Adrenal gland (tissue), 12 donors: ENCODE data around the gene SRGAP2C. TPM values are rescaled to one million over a fixed set of nuclear protein-coding genes. Genes with fewer than 3 reads are reported as not detected.
"Not testable (repeated sequence)": the region's sequence is repeated elsewhere in the genome, so short reads cannot be mapped to it uniquely, and the experiment has no call there.

Experiments
- DNase-seq, 7 donors: peaks; one replicate each; pipeline ENCODE4 v3.0.0-alpha.2; 2019 to 2020
- H3K27ac ChIP-seq, 5 donors: fragments of 200-600 bp; sonication (generic) in 4 of 5; 1 replicate in 3 of 5; 2 replicates in 2 of 5; pipeline versions ENCODE4 v1.5.1 to v1.8.0; 2016 to 2020; ENCODE audit warnings: mild to moderate bottlenecking in 1 of 5
- H3K27me3 ChIP-seq: fragments of 200-600 bp; 2 replicates; pipeline ENCODE4 v1.8.0; 2021
- H3K36me3 ChIP-seq, 2 donors: fragments of 200-600 bp; replicated peaks in 1 of 2; 1 replicate in 1 of 2; 2 replicates in 1 of 2; pipeline versions ENCODE4 v1.5.1 to v1.8.0; 2018 to 2022
- H3K4me1 ChIP-seq, 2 donors: fragments of 200-600 bp; replicated peaks in 1 of 2; 1 replicate in 1 of 2; 2 replicates in 1 of 2; pipeline versions ENCODE4 v1.5.1 to v1.8.0; 2018 to 2021
- H3K4me3 ChIP-seq, 4 donors: fragments of 200-600 bp; sonication (generic) in 3 of 4; one replicate each; pipeline ENCODE4 v1.5.1; 2016 to 2018
- H3K9me3 ChIP-seq, 3 donors: fragments of 200-600 bp; sonication (generic) in 1 of 3; replicated peaks in 1 of 3; 1 replicate in 2 of 3; 2 replicates in 1 of 3; pipeline versions ENCODE4 v1.5.1 to v1.8.0; 2016 to 2021
- CTCF ChIP-seq, 6 experiments: fragments of 450-650 bp in 4 of 6; fragments of 200-600 bp in 2 of 6; sonication (generic) in 1 of 6; IDR thresholded peaks; 1 replicate in 5 of 6; 2 replicates in 1 of 6; pipeline versions ENCODE4 v1.5.1 to v1.8.0; 2016 to 2021; ENCODE audit warnings: antibody characterized with exemption in 6 of 6, mild to moderate bottlenecking in 2 of 6, moderate library complexity in 1 of 6
- POLR2A ChIP-seq, 2 donors: fragments of 450-650 bp; IDR thresholded peaks; one replicate each; pipeline ENCODE4 v1.6.1; 2017; ENCODE audit warnings: antibody characterized with exemption in 2 of 2, mild to moderate bottlenecking in 2 of 2, moderate library complexity in 1 of 2
- WGBS, 4 donors: extraction: QIAGEN DNeasy Blood & Tissue Kit in 2 of 4; methylation state at CpG; one replicate each; pipeline versions ENCODE4 v1.1.5 to v1.1.7; 2013 to 2017; 5-methylcytosine and 5-hydroxymethylcytosine counted together
- intact Hi-C, 2 donors: fragments of 100-400 bp; cut with DNase I; formaldehyde crosslinking; loops; one replicate each; pipeline versions ENCODE4 v1.14.1 to v1.15.0; 2022 to 2023
- polyA plus RNA-seq, 3 donors: library from polyadenylated mRNA; stranded (reverse); fragments of 200-250 nt in 2 of 3; fragments of 350-450 nt in 1 of 3; fragmentation: Illumina TruSeq in 1 of 3; extraction: RNeasy Lipid Tissue Mini Kit (QIAGEN cat#74804) in 1 of 3; gene quantifications; one replicate each; pipeline ENCODE4 v1.2.3, GENCODE V29; 2013 to 2014
- total RNA-seq, 9 donors: library from RNA; depleted of rRNA in 4 of 9; stranded (reverse); fragments of >200 nt in 4 of 9; fragments of 120-200 nt in 1 of 9; fragmentation: NEBNext Ultra II Directional in 1 of 9; extraction: Animal tissue kit (Norgen Biotek cat#: 25700) in 1 of 9; gene quantifications; one replicate each; pipeline versions ENCODE4 v1.1.0 to v1.2.4, GENCODE V29; 2013 to 2023
- donor health status: healthy with polysubstance abuse.
- donor health status: Bipolar disorder and iron deficiency.
- donor health status: DM: yes; HTN: yes; CAD: no.
- donor health status: DM: no; HTN: no; CAD: no.
- donor health status: DM: no; HTN: no; CAD: no.
- donor health status: DM: yes; HTN: yes; CAD: no.

The SRGAP2C gene
- total and polyA plus RNA-seq, 12 donors = 4.1 to 66.2 (median 23.6) TPM

DNA sequence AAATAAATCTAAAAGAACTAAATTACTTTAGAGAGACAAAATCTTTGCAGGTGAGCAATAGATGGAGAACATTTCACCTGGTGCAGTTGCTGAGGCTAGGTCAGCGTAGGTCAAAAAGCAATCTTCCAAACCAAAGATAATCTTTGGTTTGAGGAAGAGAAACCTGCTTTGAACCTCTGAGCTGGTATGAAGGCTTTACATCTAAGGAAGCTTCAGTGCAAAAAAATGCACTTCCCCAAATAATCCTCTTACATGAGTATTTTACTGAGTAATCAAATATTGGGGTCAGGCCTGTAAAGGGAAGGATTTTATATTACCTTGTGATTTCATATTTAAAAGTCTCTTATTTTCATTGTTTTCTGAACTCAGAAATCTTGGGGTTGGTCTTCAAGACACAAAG, 223.6 kb downstream of the SRGAP2C start:
- Histone ChIP-seq H3K4me1 (no peaks in the 10 kb centered on the region), H3K27ac (no peak overlapping the region), H3K4me3 (no peak overlapping the region), H3K36me3 (no peaks in the 10 kb centered on the region), H3K9me3 (no peaks in the 10 kb centered on the region), H3K27me3 (no peaks in the 10 kb centered on the region)
- TF ChIP-seq CTCF (IDR thresholded peaks at IDR 0.05) (no peak), POLR2A (IDR thresholded peaks at IDR 0.05) (no peak)
- intact Hi-C loops = no loop called here
- WGBS, 4 donors = 78 to 88% (median 82%) methylated on average over 1 of the region's 1 CpG
- no peak for DNase-seq

- Histone ChIP-seq H3K27ac (no peak overlapping the region), H3K27me3 (no peaks in the 10 kb centered on the region), H3K9me3 (no peaks in the 10 kb centered on the region), H3K4me3 (no peak overlapping the region), H3K36me3 (no peaks in the 10 kb centered on the region), H3K4me1 (no peaks in the 10 kb centered on the region)
- intact Hi-C loops = no loop called here
- DNase-seq = no peak
- no peak for TF ChIP-seq POLR2A (IDR thresholded peaks at IDR 0.05)
- WGBS, 4 donors = 80 to 84% (median 82%) methylated on average over 3 of the region's 3 CpGs
Measured at GRCh38 chr1:121413821-121414220, 229.0 kb downstream of the SRGAP2C start.

DNA sequence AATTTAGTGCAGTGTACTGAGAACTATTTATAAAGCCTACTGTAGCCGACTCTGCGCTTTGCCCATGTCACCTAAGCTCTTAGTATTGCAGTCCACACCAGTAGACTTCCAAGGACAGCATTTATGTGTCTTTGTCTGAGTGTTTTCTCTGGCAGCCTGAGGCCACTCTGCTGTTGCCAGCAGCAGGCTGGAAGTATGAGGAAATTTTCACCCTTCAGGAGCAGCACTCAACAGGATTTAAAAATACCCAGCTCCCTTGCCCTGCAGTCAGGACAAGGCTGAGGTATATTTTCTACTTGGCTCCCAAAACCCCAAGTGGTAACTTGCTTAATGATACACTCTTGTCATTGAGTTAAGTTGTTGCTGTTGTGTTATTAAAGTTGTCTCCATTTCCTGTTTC, 230.1 kb downstream of the SRGAP2C start:
- H3K4me3 ChIP-seq = peak overlapping the region in 1 of 4 donors; percentile 6
- no peaks in the 10 kb centered on the region for H3K27me3 ChIP-seq
- 53 to 78% (median 63%) methylated on average over 2 of the region's 2 CpGs for WGBS, 4 donors
- peak overlapping the region in 1 of 5 donors; percentile 40 for H3K27ac ChIP-seq
- no peaks in the 10 kb centered on the region for H3K4me1 ChIP-seq
- no peaks in the 10 kb centered on the region for H3K36me3 ChIP-seq
- no peaks in the 10 kb centered on the region for H3K9me3 ChIP-seq
- TF ChIP-seq CTCF (IDR thresholded peaks at IDR 0.05) (no peak), POLR2A (IDR thresholded peaks at IDR 0.05) (no peak)
- peak in 3 of 7 donors; percentile 19 to 26 (median 19) for DNase-seq
- intact Hi-C loops = no loop called here

DNA sequence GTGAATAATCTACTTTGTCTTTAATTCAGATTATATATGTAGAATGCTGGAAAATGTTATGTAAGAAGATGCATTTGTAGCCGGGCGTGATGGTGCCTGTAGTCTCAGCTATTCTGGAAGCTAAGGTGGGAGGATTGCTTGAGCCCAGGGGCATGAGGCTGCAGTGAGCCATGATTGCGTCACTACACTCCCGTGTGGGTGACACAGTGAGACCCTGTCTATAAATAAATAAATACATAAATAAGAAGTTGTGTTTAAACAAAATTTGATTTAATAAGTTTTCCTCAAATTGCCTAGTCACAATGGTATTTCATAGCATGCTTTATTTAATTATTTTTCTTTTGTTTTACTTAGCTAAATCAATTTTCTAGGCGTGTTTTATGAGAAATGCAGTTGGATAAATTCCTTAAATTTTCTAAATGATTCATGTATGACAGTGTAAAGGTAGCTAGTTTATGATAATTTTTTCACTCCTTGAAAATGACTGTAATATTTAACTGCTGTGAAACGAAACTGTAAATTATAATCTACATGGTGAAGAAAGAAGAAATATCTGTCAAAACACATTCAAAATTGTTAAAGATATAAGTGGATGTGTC, 232.6 kb downstream of the SRGAP2C start:
- intact Hi-C loops = no loop called here
- Histone ChIP-seq H3K4me3 (no peak overlapping the region), H3K4me1 (no peaks in the 10 kb centered on the region), H3K9me3 (no peaks in the 10 kb centered on the region), H3K27ac (no peak overlapping the region), H3K36me3 (no peaks in the 10 kb centered on the region), H3K27me3 (no peaks in the 10 kb centered on the region)
- no peak for DNase-seq
- no peak for TF ChIP-seq CTCF (IDR thresholded peaks at IDR 0.05)
- TF ChIP-seq POLR2A (IDR thresholded peaks at IDR 0.05) = no peak
- WGBS, 4 donors = 88 to 92% (median 89%) methylated on average over 6 of the region's 6 CpGs

GRCh38 chr1:121418369-121419049, 233.7 kb downstream of the SRGAP2C start:
- intact Hi-C loops = no loop called here
- DNase-seq = no peak
- Histone ChIP-seq H3K27me3 (no peaks in the 10 kb centered on the region), H3K9me3 (no peaks in the 10 kb centered on the region), H3K27ac (no peak overlapping the region), H3K36me3 (no peaks in the 10 kb centered on the region), H3K4me1 (no peaks in the 10 kb centered on the region), H3K4me3 (no peak overlapping the region)
- TF ChIP-seq CTCF (IDR thresholded peaks at IDR 0.05) (no peak), POLR2A (IDR thresholded peaks at IDR 0.05) (no peak)
- 50 to 83% (median 67%) methylated on average over 15 of the region's 15 CpGs for WGBS, 4 donors

DNA sequence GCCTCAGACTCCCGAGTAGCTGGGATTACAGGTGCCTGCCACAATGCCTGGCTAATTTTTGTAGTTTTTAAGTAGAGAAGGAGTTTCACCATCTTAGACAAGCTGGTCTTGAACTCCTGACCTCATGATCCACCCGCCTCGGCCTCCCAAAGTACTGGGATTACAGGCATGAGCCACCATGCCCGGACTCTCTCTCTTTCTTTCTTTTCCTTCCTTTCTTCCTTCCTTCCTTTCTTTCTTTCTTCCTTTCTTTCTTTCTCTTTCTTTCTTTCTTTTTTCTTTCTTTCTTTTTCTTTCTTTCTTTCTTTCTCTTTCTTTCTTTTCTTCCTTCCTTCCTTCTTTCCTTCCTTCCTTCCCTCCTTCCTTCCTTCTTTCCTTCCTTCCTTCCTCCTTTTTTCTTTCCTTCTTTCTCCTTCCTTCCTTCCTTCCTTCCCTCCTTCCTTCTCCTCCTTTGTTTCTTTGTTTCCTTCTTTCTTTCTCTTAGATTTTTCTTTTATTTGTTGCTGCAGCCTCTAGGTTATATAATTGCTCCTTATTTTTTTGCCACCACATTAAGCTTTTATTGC, 234.4 kb downstream of the SRGAP2C start:
- H3K9me3 ChIP-seq, intact Hi-C loops: not testable (repeated sequence)
- WGBS, 4 donors = 84 to 94% (median 88%) methylated on average over 4 of the region's 4 CpGs

DNA sequence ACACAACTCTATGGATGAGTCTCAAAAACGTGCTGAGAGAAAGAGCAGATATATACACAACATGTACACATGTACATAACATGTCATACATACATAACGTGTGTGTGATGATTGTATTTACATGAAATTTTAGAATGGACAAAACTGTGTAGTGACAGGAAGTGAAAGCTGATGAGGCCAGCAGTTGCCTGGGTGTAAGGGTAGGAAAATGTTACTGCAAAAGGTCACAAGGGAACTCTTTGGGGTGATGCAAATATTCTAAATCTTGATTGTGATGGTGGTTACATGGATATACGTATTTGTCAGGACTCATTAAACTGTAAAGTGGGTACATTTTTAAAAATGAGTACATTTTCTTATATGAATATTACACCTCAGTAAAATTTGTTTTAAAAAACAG, 236.7 kb downstream of the SRGAP2C start:
- intact Hi-C loops, H3K27ac ChIP-seq, H3K4me3 ChIP-seq, H3K4me1 ChIP-seq, DNase-seq, H3K27me3 ChIP-seq, H3K9me3 ChIP-seq, H3K36me3 ChIP-seq: not testable (repeated sequence)
- 53 to 72% (median 71%) methylated on average over 3 of the region's 3 CpGs for WGBS, 4 donors

More for the DNA sequence above, 234.4 kb downstream of the SRGAP2C start:
- H3K36me3 ChIP-seq, H3K4me3 ChIP-seq, H3K4me1 ChIP-seq, H3K27ac ChIP-seq, H3K27me3 ChIP-seq, DNase-seq: not testable (repeated sequence)
